ENCODE measurements around the gene CRABP1.

CRABP1 gene

GRCh38 chr15:78347586-78348543, 7.7 kb downstream of the CRABP1 start:
- DNase-seq (ENCODE audit: low read depth in 2 of 2): no peak

- DNase-seq (ENCODE audit: low read depth in 2 of 2): no peak
These were observed 9.9 kb downstream of the CRABP1 start for GRCh38 chr15:78350058-78350457.

- DNase-seq (ENCODE audit: low read depth in 2 of 2): no peak
These were observed 11.4 kb downstream of the CRABP1 start for GRCh38 chr15:78351539-78351938.

- DNase-seq (ENCODE audit: low read depth in 2 of 2): no peak
These were observed 12.9 kb downstream of the CRABP1 start for GRCh38 chr15:78353093-78353492.

- DNase-seq (ENCODE audit: low read depth in 2 of 2): no peak
These were observed 15.0 kb downstream of the CRABP1 start for GRCh38 chr15:78355177-78355576.

GRCh38 chr15:78358102-78358870, 18.1 kb downstream of the CRABP1 start:
- DNase-seq (ENCODE audit: low read depth in 2 of 2): no peak

GRCh38 chr15:78359041-78359808, 19.1 kb downstream of the CRABP1 start:
- DNase-seq (ENCODE audit: low read depth in 2 of 2): no peak

- DNase-seq (ENCODE audit: low read depth in 2 of 2): no peak
These were observed 20.2 kb downstream of the CRABP1 start for GRCh38 chr15:78360367-78360801.

GRCh38 chr15:78360958-78361718, 21.0 kb downstream of the CRABP1 start:
- no peak for DNase-seq (ENCODE audit: low read depth in 2 of 2)

- no peak for DNase-seq (ENCODE audit: low read depth in 2 of 2)
These were observed 21.8 kb downstream of the CRABP1 start for GRCh38 chr15:78361771-78362506.

- DNase-seq (ENCODE audit: low read depth in 2 of 2): no peak
These were observed 22.7 kb downstream of the CRABP1 start for GRCh38 chr15:78362716-78363380.

- DNase-seq (ENCODE audit: low read depth in 2 of 2): no peak
These were observed 23.2 kb downstream of the CRABP1 start for GRCh38 chr15:78363381-78363734.

GRCh38 chr15:78364233-78364632, 24.1 kb downstream of the CRABP1 start:
- no peak for DNase-seq (ENCODE audit: low read depth in 2 of 2)

GRCh38 chr15:78365917-78366316, 25.8 kb downstream of the CRABP1 start:
- DNase-seq (ENCODE audit: low read depth in 2 of 2): no peak

GRCh38 chr15:78366342-78366741, 26.2 kb downstream of the CRABP1 start:
- no peak for DNase-seq (ENCODE audit: low read depth in 2 of 2)

- no peak for DNase-seq (ENCODE audit: low read depth in 2 of 2)
These were observed 28.5 kb downstream of the CRABP1 start for GRCh38 chr15:78368651-78369050.

GRCh38 chr15:78369161-78369560, 29.0 kb downstream of the CRABP1 start:
- DNase-seq (ENCODE audit: low read depth in 2 of 2): no peak

- no peak for DNase-seq (ENCODE audit: low read depth in 2 of 2)
These were observed 29.9 kb downstream of the CRABP1 start for GRCh38 chr15:78370013-78370412.

GRCh38 chr15:78372880-78373279, 32.7 kb downstream of the CRABP1 start:
- DNase-seq (ENCODE audit: low read depth in 2 of 2): no peak
